Activated CD4-positive, alpha-beta T cell treated with anti-CD3 and anti-CD28 coated beads, Interleukin-2, Interleukin-4, amounts not matched to agents 100 ng/mL and 50 ng/mL, durations not matched to agents 16 hours and 8 hours (primary cell): Measurements from ENCODE around the gene MSRB1.
"Not testable (repeated sequence)": the region's sequence is repeated elsewhere in the genome, so short reads cannot be mapped to it uniquely, and the experiment has no call there.

Source experiments
- DNase-seq: peaks from one replicate; pipeline ENCODE4 v3.0.0-alpha.2; 2020; ENCODE audit warnings: low spot score

Gene MSRB1

GRCh38 chr16:1960665-1961630 is 17.9 kb upstream of the MSRB1 start:
- DNase-seq, result peak; percentile 64

GRCh38 chr16:1959269-1960039 is 16.5 kb upstream of the MSRB1 start, which contains the start of gene NDUFB10:
Gene NDUFB10 (plus strand): TSS chr16:1959538. CDS start chr16:1959625, 87 bp downstream.
- DNase-seq, result peak; percentile 94

- no peak for DNase-seq
Observed at GRCh38 chr16:1958715-1959268, 15.8 kb upstream of the MSRB1 start.

GRCh38 chr16:1958143-1958491 is 15.1 kb upstream of the MSRB1 start:
- not testable (repeated sequence) for DNase-seq

GRCh38 chr16:1957434-1958142 is 14.6 kb upstream of the MSRB1 start:
- DNase-seq, result not testable (repeated sequence)

- no peak for DNase-seq
Observed at GRCh38 chr16:1953734-1954133, 10.7 kb upstream of the MSRB1 start.

- DNase-seq, result no peak
Observed at GRCh38 chr16:1950559-1950958, 7.6 kb upstream of the MSRB1 start.

- DNase-seq, result no peak
Observed at GRCh38 chr16:1950047-1950446, 7.0 kb upstream of the MSRB1 start.

GRCh38 chr16:1949507-1949906 is 6.5 kb upstream of the MSRB1 start:
- DNase-seq, result no peak

GRCh38 chr16:1947369-1947670 is 4.3 kb upstream of the MSRB1 start:
- DNase-seq, result no peak

- no peak for DNase-seq
Observed at GRCh38 chr16:1946495-1947368, 3.7 kb upstream of the MSRB1 start.

- DNase-seq, result no peak
Observed at GRCh38 chr16:1945559-1946391, 2.8 kb upstream of the MSRB1 start.

- no peak for DNase-seq
Observed at GRCh38 chr16:1944612-1945199, 1.7 kb upstream of the MSRB1 start.

GRCh38 chr16:1942047-1942809 is 771 bp downstream of the MSRB1 start:
- peak; percentile 33 for DNase-seq

- no peak for DNase-seq
Observed at GRCh38 chr16:1941162-1942046, 1.6 kb downstream of the MSRB1 start.

GRCh38 chr16:1940273-1941161 is 2.5 kb downstream of the MSRB1 start:
- DNase-seq, result no peak

GRCh38 chr16:1939833-1940232 is 3.2 kb downstream of the MSRB1 start:
- not testable (repeated sequence) for DNase-seq
